GM18526 (cell line): ENCODE measurements around the gene CD40.

Experiments used
- POLR2A ChIP-seq: IDR thresholded peaks from 3 replicates; pipeline ENCODE4 v1.6.1; 2011; ENCODE audit not compliant: insufficient read length; ENCODE audit errors: extremely low read depth

CD40 gene

GRCh38 chr20:46171476-46171875 is 53.4 kb downstream of the CD40 start:
- no peak for TF ChIP-seq POLR2A

GRCh38 chr20:46171909-46172308 is 53.8 kb downstream of the CD40 start:
- TF ChIP-seq POLR2A = no peak

GRCh38 chr20:46172455-46172854 is 54.3 kb downstream of the CD40 start:
- TF ChIP-seq POLR2A = no peak

GRCh38 chr20:46172961-46173536 is 54.9 kb downstream of the CD40 start:
- no peak for TF ChIP-seq POLR2A

- no peak for TF ChIP-seq POLR2A
Observed at GRCh38 chr20:46173652-46174468, 55.7 kb downstream of the CD40 start.

- TF ChIP-seq POLR2A = no peak
Observed at GRCh38 chr20:46174469-46175126, 56.5 kb downstream of the CD40 start.

GRCh38 chr20:46175127-46175494 is 57.0 kb downstream of the CD40 start:
- TF ChIP-seq POLR2A = no peak

- TF ChIP-seq POLR2A = no peak
Observed at GRCh38 chr20:46176739-46177378, 58.7 kb downstream of the CD40 start.

- TF ChIP-seq POLR2A = no peak
Observed at GRCh38 chr20:46177768-46178167, 59.7 kb downstream of the CD40 start.

GRCh38 chr20:46178891-46179290 is 60.8 kb downstream of the CD40 start:
- no peak for TF ChIP-seq POLR2A
